GM18858 (cell line): ENCODE data around the gene CDC42EP5.
"Not testable (repeated sequence)": the region's sequence is repeated elsewhere in the genome, so short reads cannot be mapped to it uniquely, and the experiment has no call there.

Experiments used
- ATAC-seq: cut with Tn5 transposase; IDR thresholded peaks from one replicate; pipeline ENCODE4 v1.9.1; 2021; ENCODE audit not compliant: unreplicated experiment

The CDC42EP5 gene, protein sequence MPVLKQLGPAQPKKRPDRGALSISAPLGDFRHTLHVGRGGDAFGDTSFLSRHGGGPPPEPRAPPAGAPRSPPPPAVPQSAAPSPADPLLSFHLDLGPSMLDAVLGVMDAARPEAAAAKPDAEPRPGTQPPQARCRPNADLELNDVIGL

DNA sequence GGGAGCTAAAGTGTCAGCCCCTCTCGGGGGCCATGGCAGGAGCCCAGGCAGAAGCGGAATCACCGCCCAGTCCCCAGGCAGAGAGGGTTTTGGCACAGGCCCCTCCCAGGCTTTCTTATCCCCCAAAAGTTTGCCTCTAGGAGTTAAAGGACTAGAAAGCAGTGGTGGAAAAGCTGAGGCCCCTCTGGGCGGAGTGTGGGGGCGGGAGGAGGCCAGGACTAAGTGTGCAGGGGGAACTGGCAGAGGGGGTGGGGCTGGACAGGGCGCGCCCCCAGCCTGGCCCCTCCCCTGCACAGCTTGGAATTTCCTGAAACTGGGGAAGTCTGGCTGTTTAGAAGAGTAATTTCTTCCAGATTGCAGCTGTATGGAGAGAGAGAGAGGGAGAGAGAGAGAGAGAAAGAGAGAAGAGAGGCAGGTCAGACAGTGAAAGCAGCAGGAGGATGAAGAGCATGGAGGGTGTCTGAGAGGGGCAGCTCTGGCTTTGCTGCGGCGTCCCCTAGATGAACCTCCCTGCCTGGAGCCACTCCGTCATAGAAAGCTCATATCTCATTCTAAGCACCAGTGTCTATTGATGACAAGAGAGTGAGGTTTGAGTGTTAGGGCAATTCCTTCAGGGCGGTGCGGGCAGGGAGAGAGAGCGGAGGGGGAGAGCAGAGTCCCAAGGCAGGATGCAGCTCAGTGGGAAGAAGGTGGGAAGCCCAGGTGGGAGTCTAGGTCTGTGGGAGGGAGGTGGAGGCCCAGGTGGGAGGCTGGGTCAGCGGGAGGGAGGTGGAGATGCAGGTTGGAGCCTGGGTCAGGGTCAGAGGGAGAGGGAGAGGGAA is at the start of gene CDC42EP5:
Gene CDC42EP5, minus strand, starts transcription at position 226 of the 821 bp plus-strand sequence. CDS start 7,749 bp downstream, outside the sequence.
- no peak for ATAC-seq

DNA sequence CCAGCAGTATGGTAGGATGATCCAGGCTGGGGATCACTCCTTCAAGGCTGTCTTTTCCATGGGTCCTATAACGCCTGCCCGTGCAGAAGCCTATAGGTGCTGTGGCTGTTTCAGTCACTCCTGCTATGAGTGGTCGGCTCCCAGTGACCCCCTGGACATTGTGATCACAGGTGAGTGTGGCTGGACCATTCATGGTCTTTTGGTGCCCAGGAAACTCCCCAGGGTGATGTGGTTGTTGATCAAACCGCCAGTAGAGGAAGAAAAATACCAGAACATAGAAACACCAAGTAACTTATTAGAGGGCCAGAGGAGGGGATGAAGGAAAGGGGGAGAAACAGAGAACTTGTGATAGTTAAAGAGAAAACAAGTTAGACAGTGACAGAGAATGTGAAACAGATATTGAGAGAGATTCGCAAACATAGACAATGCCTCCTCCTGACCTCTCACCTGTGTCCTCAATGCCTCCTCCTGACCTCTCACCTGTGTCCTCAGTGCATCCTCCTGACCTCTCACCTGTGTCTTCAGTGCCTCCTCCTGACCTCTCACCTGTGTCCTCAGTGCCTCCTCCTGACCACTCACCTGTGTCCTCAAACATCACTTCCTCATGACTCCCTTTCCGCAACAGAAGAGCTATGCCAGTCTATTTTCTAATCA is 48.9 kb upstream of the CDC42EP5 start:
- no peak for ATAC-seq

DNA sequence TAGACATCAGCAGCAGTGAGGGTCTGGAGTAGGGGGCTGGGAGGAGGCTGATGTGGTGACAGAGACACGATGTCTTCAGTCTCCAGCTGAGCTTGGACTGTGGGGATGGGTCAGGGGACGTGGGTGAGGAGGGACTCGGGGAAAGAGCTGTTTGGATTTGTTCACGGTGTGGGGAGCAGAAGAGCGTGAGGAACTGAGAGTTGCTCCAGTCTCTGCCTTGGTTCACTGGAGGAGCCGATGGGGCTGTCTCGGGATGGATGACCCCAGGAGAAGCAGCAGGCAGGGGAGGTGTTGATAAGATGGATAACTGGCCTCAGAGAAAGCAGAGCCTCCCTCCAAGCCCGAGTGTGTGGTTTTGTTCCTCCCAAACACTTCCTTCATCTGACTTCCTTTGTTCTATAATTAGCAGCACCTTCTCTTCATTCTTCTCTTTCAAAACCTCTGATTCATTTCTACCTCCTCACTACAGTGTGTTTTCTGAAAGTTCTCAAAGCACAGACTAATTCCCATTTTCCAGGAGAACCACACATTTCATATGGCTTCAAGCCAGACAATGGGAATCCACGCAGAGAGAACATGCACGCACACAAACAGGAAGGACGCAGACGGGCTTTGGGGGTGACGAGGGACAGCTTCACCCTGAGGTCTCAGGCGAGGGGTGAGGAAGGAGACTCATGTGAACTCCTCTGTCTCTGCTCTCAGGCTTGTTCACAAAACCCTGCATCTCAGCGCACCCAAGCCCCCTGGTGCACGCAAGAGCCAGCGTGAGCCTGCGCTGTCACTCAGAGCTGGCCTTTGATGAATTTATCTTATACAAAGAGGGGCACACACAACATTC is 48.1 kb upstream of the CDC42EP5 start:
- no peak for ATAC-seq

DNA sequence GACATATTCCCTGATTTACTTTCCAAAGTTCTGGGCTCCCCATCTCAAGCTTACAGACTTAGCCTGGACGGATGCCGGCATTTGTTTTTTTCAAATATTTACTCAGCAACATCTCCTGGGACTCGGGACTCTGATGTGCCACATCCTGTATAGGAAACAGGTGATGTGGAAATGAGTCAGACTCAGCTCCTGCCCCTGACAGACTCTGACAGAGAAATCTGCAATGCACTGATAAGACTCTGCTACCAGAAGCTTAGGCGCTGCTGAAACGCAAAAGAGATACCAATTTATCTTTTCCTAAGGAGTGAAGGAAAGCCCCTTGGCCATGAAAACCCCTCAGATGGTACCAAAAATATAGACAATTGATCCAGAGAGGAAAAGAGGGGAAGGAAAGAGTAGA is 45.7 kb upstream of the CDC42EP5 start:
- no peak for ATAC-seq

DNA sequence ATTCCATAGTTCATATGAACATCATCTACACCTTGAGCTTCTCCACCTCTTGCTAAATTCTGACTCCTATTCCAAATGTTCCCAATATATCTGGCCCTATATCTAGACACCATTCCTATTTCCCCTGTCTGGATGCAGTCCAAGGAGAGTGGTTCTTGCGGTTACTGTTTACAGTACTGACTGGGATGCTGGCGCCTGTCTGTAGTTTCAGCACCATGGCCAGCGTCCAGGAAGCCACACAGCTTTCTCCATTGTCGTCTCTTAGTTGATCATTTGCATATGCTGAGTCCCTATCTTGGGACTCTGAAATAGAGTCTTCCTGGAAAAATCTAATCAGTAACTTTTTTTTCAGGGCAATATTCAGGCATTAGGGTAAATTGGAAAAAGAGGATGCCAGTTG is 44.4 kb upstream of the CDC42EP5 start:
- no peak for ATAC-seq

DNA sequence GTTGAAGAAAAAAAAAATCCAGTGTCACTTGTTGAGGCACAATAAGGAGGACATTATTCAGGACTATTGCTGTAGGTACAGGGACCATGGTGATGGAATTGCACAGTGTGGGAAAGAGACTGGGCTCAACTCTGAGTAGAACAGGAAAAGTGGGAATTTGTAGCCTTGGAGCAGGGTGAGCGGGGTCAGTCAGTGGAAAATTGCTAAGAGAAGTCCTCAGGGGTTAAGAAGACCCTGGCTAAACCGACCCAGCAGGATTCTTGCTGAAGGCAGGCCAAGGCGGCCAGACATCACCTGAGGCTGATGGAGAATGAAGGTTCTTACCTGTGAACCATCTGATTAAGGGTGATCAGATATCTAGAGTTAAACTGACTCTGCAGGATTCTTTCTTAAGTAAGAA is 42.1 kb upstream of the CDC42EP5 start:
- no peak for ATAC-seq

DNA sequence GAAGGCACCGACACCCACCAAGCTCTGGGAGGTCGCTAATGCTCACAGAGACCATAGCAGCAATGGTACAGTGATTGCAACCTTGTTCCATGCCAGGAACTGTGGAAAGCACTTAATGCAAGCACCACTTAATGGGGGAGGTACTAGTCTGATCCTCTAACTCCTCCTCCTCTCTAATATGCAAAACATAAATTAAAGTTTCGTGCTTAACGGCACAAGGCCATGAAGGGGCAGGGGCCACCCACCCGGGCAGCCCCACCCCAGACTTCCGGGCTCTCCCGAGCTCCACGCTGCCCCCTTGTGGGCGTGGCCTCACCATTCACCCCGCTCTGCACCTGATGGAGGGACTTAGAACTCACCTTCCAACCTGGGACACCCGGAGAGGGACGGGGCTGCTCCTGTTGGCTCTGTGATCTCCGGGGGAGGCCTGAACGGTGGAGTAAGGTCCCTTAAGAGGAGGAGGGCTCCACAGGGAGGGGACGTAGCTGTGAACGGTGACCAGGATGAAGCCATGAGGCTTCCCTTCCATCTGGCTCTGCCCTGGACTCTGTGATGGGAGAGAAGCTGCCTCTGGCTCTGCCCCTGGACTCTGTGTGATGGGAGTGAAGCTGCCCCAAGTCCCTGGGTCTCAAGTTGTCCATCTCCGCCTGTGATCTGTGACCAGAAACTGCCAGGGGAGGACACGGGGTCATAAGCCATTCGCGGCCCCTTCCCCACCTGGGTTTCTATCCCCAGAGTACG is 36.3 kb upstream of the CDC42EP5 start:
- not testable (repeated sequence) for ATAC-seq

DNA sequence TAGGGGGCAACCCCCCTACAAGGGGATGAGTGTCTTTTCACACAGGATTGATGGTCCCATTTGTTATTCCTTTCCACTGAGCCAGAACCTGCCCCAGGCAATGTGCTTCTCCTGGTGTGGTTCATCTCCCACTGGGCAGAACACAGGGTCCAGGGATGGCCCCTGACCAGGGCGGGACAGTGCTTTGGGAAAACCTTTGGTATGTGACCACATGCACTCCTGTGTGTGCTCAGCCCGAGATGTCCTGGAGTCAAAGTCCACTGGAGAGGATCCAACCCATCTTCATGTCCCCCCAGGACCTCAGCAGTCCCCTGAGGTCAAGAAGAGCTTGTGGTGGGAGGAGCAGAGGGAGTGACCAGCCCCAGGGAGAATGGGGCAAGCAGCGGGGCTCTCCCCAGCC is 35.4 kb upstream of the CDC42EP5 start:
- ATAC-seq = not testable (repeated sequence)

DNA sequence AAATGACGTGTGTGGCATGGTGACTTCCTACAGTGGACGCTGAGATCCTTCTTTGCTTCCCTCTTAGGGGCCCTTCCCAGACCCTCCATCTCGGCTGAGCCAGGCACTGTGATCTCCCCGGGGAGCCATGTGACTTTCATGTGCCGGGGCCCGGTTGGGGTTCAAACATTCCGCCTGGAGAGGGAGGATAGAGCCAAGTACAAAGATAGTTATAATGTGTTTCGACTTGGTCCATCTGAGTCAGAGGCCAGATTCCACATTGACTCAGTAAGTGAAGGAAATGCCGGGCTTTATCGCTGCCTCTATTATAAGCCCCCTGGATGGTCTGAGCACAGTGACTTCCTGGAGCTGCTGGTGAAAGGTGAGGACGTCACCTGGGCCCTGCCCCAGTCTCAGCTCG is 34.7 kb upstream of the CDC42EP5 start:
- no peak for ATAC-seq

DNA sequence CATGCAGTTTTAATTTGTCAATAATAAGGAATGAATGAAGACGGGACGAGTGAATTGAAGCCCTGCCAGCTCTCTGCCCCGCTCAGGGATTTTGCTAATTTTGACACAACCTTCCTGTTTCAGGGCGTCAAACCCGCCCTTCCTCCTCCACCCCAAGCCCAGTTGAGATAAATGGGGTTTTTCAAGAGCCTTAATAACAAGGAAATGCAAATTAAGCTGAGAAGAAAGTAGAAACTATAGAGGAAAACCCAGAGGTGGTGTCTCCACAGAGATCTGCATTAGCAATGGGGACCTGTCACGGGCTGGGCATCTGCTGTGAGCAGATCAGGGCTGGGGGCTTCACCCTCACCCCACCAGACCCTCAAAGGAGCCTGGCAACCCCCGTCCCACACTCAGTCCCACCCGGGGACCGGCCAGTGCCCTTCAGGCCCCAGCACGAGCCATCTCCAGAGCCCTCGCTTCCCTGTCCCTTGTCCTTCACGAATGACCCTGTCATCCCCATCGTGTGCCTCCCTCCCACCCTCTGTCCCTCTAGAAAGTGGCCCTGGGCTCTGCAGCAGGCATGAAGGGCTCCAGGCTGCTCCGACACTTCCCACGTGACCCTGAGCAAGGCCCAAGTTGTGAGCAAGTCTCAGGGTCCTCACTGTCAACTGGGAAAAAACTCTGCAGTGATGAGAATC is 34.1 kb upstream of the CDC42EP5 start:
- ATAC-seq = not testable (repeated sequence)

DNA sequence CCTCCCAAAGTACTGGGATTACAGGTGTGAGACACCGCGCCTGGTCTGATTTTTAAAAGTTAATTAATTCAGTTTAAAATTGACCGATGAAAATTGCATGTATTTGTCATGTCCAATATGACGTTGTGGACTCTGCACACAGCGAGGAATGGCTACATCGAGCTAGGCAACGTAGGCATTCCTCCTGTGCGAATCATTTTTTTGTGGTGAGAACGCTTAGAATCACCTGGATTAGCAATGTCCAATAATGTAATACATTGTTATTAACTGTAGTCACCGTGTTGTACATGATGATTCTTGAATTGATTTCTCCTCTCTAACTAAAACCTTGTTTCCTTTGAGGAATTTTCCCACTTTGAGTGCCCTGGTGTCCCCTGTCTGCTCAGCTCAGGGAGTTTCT is 33.0 kb upstream of the CDC42EP5 start:
- no peak for ATAC-seq

DNA sequence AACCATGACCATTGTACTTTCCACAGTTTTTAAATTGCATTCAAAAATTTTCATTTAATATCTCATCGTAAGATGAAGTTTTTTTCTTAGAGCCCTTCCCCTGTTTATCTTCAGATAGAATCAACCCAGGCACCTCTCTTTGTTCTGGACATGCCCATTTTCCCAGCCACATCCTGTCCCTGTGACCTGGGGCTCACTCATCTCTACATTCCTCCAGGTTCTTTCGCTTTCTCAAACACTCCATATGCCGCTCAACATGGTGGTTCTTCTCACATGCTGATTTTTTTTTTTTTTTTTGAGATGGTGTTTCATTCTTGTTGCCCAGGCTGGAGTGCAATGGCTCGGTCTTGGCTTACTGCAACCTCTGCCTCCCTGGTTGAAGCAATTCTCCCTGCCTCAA is 32.4 kb upstream of the CDC42EP5 start:
- not testable (repeated sequence) for ATAC-seq

DNA sequence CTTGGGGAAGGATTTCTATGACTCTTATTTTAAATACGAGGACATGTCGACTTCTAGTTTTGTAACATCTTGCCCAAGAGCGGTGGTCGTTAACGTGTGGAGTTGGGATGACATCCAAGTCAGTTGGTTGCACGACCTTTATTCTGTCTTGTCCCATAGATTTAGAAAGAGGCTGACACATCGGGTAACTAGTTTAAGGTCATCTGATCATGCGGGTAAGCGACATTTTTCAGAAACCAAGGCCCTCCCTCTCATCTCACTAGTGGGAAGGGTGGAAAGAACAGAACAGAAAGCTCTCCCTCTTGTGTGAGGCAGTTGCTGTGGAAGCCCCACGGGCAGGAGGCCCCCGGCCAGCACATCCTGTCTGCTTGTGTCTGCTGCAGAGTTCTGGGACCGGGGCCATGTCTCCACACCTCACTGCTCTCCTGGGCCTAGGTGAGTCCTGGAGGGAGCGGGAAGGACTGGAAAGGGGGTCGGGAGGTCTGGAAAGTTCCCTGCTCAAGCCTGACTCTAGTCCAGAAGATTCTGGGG is 29.5 kb upstream of the CDC42EP5 start, which contains the start of gene LAIR2:
Gene LAIR2, plus strand, starts transcription at position 314 of the 531 bp plus-strand sequence. Its CDS starts 88 bp downstream, at position 402.
- ATAC-seq = no peak

DNA sequence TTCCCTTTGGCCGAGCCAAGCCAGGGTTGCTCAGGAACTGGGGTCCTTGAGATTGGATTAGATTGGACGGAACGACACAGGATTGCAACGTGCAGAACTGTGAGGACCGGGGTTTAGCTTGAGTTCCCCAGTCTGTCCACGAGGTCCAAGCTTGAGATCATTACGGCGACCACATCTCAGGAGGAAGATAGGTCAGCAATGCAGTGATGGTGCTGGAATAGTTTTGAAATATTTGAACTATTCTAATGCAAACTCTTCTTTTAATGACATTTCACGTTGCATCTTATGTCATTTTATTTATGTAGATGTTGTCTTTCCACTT is 25.3 kb upstream of the CDC42EP5 start:
- not testable (repeated sequence) for ATAC-seq

DNA sequence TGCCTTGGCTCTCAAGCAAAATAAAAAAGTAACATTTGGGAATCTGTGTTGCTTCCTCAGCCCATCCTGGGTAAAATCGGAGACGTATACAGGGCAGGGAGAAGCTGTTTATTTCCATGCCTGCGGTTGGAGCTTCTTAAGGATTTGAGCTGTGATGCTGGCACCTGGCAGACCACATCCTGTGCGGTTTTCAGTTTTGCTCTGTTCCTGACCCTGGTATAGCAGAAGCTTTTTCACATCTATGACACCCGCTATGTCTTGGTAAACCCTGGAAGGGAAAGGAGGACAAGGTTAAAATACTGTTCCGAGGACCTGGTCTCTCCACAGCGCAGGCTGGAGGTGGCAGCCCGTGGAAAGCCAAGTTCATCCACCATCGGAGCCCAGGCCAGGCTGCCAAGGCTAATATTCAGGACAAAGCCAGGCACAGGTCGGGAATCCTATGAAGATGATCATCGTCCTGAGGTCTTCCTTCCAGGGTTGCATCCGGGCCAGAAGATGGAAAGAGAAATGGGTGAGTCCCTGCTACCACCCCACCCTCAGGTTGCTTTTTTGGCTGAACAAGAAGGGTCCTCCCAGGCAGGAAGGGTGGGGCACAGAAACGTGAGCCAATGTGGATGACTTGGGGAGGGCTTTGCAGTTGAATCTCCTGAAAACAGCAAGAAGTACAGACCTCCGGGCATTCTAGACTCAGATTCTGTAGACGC is 24.8 kb upstream of the CDC42EP5 start:
- ATAC-seq = not testable (repeated sequence)

DNA sequence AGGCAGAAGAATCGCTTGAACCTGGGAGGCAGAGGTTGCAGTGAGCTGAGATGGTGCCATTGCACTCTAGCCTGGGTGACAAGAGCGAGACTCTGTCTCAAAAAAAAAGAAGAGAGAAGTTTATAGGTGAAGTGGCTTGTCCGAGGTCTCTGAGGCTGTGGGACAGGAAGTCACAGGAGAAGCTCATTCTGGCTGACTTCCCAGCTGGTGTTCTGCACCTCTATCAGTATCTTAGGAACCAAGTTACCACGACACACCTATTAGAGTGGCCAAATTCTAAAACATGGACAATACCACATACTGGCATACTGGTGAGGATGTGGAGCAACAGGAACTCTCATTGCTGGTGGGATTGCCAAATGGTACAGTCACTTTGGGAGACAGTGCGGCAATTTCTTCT is 22.2 kb upstream of the CDC42EP5 start:
- ATAC-seq = not testable (repeated sequence)

DNA sequence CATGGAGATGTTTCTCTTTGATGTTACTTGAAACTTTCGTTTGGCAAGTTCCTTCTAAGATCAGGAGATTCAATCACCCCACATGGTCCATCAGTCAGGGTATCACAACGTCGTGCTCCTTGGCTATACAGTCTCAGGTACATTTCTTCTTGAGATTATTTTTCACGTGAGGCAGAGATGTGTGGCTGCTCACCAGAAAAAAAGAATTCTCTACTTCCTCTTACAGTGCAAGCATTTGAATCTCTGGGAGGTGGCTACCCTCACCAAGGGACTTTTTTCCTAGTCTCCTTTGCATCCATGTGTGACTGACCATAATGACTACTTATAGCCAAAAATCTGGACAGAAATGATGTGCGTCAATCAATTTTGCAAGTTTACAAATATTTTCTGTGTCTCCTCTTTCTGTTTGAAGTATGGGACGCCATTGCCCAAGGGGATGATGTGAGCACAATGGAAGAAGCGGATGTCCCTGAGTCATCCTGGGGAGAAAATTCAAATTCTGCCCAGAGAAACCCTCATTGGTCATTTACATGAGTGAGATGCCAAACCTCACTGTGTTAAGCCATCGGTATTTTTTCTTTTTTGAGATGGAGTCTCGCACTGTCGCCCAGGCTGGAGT is 21.0 kb upstream of the CDC42EP5 start:
- ATAC-seq = no peak

DNA sequence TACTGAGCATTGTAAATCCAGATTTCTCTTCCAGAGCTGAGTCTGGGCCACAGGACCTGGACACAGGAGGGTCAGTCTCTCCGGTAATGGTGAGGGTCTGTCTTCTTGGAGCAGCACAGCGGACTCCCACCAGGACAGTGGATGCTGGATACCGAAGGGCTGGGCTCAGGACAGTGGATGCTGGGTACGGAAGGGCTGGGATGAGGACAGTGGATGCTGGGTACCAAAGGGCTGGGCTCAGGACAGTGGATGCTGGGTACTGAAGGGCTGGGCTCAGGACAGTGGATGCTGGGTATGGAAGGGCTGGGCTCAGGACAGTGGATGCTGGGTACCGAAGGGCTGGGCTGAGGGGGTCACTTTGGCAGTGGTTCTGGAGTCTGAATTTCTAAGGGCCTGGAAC is 20.0 kb upstream of the CDC42EP5 start:
- not testable (repeated sequence) for ATAC-seq

DNA sequence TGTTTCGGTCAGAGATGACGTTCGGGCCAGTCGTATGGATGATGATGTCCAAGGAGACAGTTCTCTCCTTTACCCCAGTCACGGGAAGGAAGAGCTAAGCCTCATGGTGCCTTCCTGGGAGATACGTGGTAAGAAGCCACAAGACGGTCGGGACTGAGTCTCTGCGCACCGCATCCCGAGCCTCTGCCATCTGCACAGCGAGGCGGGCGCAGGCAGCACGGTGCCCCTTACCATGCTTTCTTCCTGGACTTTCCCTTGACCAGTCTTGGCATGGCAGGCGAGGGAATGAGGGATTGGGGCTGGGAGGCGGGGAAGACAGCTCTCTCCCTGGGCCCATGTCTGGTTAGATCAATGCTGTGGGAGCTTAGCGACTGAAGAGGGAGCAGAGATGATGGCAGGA is 19.5 kb upstream of the CDC42EP5 start:
- no peak for ATAC-seq
